Pulmonary artery endothelial cell (primary cell): ENCODE measurements around the gene ZNF480. TPM values are rescaled to one million over a fixed set of nuclear protein-coding genes. Genes with fewer than 3 reads are reported as not detected.
"Not testable (repeated sequence)": the region's sequence is repeated elsewhere in the genome, so short reads cannot be mapped to it uniquely, and the experiment has no call there.

Source experiments
- DNase-seq: peaks from one replicate; pipeline ENCODE4 v3.0.0-alpha.2; 2011; ENCODE audit warnings: low read depth, low spot score
- total RNA-seq: library from RNA; depleted of rRNA; stranded (reverse); fragments of >200 nt; gene quantifications from 2 replicates; pipeline ENCODE4 v1.2.3, GENCODE V29; 2014

ZNF480 gene
- total RNA-seq, 1 donor from 2014 or later = 4.7 TPM

DNA sequence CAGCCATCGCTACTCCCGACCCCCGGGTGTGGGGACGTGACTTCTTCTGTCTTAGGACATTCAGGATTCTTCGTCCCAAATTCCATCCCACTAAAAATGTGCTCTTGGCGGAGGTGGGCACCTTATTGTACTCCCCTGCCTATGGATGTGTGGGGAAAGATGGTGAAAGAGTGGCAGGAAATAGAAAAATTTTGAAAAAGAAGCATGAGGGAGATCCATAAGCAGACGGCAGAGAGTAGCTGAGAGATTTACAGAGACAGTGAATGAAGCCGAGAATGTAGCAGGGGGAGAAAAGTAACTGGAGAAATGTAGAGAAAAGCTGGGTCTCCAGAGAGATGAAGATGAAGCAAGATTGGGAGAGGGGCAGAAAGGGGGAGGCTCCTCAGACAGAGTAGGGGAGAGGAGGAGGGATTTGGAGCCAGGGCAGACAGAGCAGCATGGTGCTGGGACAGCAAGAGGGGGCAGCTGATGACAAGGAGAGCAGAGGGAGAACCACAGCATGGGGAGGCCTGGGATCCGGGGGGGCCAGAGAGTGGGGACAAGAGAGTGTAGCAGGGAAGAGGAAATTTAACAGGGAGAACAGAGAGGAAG lies 39.9 kb downstream of the ZNF480 start:
- DNase-seq = no peak

GRCh38 chr19:52339022-52339421 lies 42.1 kb downstream of the ZNF480 start:
- DNase-seq = not testable (repeated sequence)

DNA sequence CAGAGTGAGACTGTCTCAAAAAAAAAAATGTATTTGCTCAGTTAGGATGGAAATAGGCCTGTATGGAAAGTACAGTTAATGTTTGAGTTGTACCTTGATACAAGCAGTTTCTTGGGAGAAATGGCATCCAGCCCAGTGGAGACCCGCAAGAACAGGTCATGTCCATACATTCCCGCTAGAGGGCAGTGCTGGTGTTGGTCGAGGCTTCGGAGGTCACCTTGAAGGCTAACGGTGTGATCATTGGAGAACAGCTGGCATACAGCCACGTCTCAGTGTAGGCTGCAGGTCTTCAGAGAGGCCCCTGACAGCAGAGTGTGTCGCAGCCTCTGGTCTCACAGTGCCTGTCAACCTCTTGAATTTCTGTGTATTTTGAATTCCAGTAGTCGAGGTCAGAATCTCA lies 46.6 kb downstream of the ZNF480 start:
- peak; percentile 30 for DNase-seq

GRCh38 chr19:52345162-52345561 lies 48.2 kb downstream of the ZNF480 start:
- DNase-seq = no peak

DNA sequence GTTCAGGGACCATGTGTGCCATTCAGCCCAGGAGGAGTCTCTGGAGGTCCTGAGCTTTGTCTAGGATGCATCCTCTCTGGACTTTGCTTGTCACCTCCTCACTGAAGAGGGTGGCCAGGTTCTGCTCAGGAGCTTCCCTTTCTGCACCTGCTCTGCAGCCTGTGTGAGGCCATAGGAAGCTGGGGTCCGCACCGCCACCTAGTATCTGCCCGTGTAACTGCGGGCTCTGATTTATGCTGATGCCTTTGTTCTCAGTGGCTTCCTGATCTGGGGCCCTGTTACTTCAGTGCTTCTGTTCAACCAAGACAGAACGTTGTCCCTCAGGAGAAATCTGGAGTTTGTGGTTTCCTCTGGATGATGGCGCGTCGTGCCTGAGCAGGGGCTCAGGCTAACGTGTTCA lies 54.5 kb downstream of the ZNF480 start:
- DNase-seq = no peak

- DNase-seq = no peak
Measured at GRCh38 chr19:52366414-52366824, 69.5 kb downstream of the ZNF480 start.

DNA sequence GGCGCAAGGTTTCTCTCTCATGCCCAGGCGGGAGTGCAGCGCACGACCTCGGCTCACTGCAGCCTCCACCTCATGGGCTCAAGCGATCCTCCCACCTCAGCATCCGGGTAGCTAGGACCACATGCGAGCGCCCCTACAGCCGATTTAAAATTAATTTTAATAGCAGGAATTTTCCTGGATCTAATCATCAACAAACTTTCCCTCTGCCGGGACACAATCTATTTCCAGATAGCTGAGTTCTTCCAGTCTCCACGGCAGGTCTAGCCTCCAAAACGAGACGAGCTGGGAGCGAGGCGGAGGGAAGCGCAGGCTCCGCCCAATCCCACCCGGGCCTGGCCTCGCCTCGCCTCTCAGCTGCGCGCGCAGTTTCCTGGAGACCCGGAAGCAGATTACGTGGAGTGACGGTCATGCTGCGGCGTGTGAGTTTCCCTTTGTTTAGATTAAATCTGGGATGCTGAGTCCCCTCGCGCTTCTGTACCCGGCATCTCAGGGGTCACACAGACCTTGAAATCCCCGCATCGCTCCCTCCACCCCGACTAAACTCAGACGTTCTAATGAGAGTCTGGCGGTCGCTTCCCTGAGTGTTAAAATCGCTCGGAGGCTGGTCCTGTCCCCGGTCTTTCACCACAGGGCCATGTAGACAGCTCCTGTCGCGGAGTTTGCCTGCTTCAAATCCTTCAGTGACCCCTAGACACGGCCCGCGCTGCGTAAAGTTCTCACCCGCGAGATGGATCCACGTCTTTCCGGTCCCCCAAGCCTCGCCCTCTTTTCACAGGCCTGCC lies 72.8 kb downstream of the ZNF480 start, which contains the start of gene ZNF880:
ZNF880 (plus strand) TSS at position 365 of the 782 bp plus-strand sequence; CDS start at position 408, 43 bp downstream.
- DNase-seq = peak; percentile 74

GRCh38 chr19:52370341-52370710 lies 73.4 kb downstream of the ZNF480 start:
- DNase-seq = no peak

Other genes starting within 250 kb of the ZNF480 start
- 4.6 and 7.2 TPM in 2 replicates for gene ZNF432, start 248.3 kb upstream of the ZNF480 start, total RNA-seq
- gene ZNF841, start 201.4 kb upstream of the ZNF480 start, total RNA-seq = 11.3 and 16.4 TPM in 2 replicates
- gene ZNF616, start 157.2 kb upstream of the ZNF480 start, total RNA-seq = 6.1 and 9.8 TPM in 2 replicates
- 5.3 and 6.8 TPM in 2 replicates for gene ZNF836, start 125.5 kb upstream of the ZNF480 start, total RNA-seq
- gene PPP2R1A, start 107.1 kb upstream of the ZNF480 start, total RNA-seq = 116 and 221 TPM in 2 replicates
- gene ZNF766, start 27.6 kb upstream of the ZNF480 start, total RNA-seq = 9.1 and 10.6 TPM in 2 replicates
- gene ZNF610, start 39.1 kb downstream of the ZNF480 start, total RNA-seq = 2.8 and 4.7 TPM in 2 replicates
- gene ZNF880, start 72.8 kb downstream of the ZNF480 start, total RNA-seq = 14.3 and 16.9 TPM in 2 replicates
- 11.9 and 12.4 TPM in 2 replicates for gene ZNF528, start 100.7 kb downstream of the ZNF480 start, total RNA-seq
- gene ZNF534, start 132.0 kb downstream of the ZNF480 start, total RNA-seq = 0.07 TPM in 1 of 2 replicates, not detected in the other
- gene ZNF578, start 156.4 kb downstream of the ZNF480 start, total RNA-seq = 2.2 and 3.8 TPM in 2 replicates
- 10.6 and 23.3 TPM in 2 replicates for gene ZNF808, start 230.5 kb downstream of the ZNF480 start, total RNA-seq